Smooth muscle cell (in vitro differentiated cells): ENCODE results near the gene ZNF518B. TPM values are rescaled to one million over a fixed set of nuclear protein-coding genes. Genes with fewer than 3 reads are reported as not detected.

Experiments
- DNase-seq: peaks from one replicate; lab custom pipeline; 2025; ENCODE audit not compliant: unreplicated experiment; lab: John Stamatoyannopoulos, UW
- H2AFZ ChIP-seq: fragments of 200-600 bp; sonication (generic); 2 replicates; pipeline ENCODE4 v1.6.0; 2016; ENCODE audit warnings: antibody characterized with exemption, low read depth, mild to moderate bottlenecking
- H3F3A ChIP-seq: fragments of 200-600 bp; sonication (generic); 2 replicates; pipeline ENCODE4 v1.6.0; 2017; ENCODE audit warnings: antibody characterized with exemption, low read depth
- H3K27ac ChIP-seq: fragments of 200-600 bp; sonication (generic); 2 replicates; pipeline ENCODE4 v1.5.1; 2016; ENCODE audit warnings: low read depth, mild to moderate bottlenecking
- H3K27me3 ChIP-seq: fragments of 200-600 bp; sonication (generic); 2 replicates; pipeline ENCODE4 v1.6.1; 2016; ENCODE audit warnings: low read depth, mild to moderate bottlenecking
- H3K36me3 ChIP-seq: fragments of 200-600 bp; sonication (generic); 2 replicates; pipeline ENCODE4 v1.5.1; 2016; ENCODE audit warnings: low read depth
- H3K4me1 ChIP-seq: fragments of 200-600 bp; sonication (generic); 2 replicates; pipeline ENCODE4 v1.5.1; 2016; ENCODE audit warnings: low read depth
- H3K4me2 ChIP-seq: fragments of 200-600 bp; sonication (generic); 2 replicates; pipeline ENCODE4 v1.6.0; 2016; ENCODE audit warnings: mild to moderate bottlenecking
- H3K4me3 ChIP-seq: fragments of 200-600 bp; sonication (generic); 2 replicates; pipeline ENCODE4 v1.5.1; 2016; ENCODE audit warnings: mild to moderate bottlenecking
- H3K79me2 ChIP-seq: fragments of 200-600 bp; sonication (generic); 2 replicates; pipeline ENCODE4 v1.6.0; 2016; ENCODE audit warnings: low read depth, mild to moderate bottlenecking
- H3K9ac ChIP-seq: fragments of 200-600 bp; sonication (generic); 2 replicates; pipeline ENCODE4 v1.6.0; 2016; ENCODE audit warnings: low read depth
- H3K9me3 ChIP-seq: fragments of 200-600 bp; sonication (generic); replicated peaks from 2 replicates; pipeline ENCODE4 v1.5.1; 2016; ENCODE audit warnings: low read depth
- H4K20me1 ChIP-seq: fragments of 200-600 bp; sonication (generic); 2 replicates; pipeline ENCODE4 v1.6.0; 2016; ENCODE audit warnings: low read depth
- CTCF ChIP-seq: fragments of 200-600 bp; sonication (generic); IDR thresholded peaks from 2 replicates; pipeline ENCODE4 v1.5.1; 2017; ENCODE audit warnings: borderline replicate concordance, mild to moderate bottlenecking, antibody characterized with exemption; ENCODE audit not compliant: insufficient read depth, poor library complexity, severe bottlenecking
- WGBS: methylation state at CpG from one replicate; pipeline ENCODE4 v1.1.7; 2016; ENCODE audit warnings: low lambda C conversion rate; 5-methylcytosine and 5-hydroxymethylcytosine counted together
- polyA plus RNA-seq: library from polyadenylated mRNA; unstranded; fragments of >200 nt; fragmentation: Nextera tagmentation; extraction: Ambion mirVana; gene quantifications from 2 replicates; pipeline ENCODE4 v1.2.1, GENCODE V29; 2016
- total RNA-seq: library from RNA; depleted of rRNA; stranded (reverse); fragments of >200 nt; gene quantifications from 2 replicates; pipeline ENCODE4 v1.2.3, GENCODE V29; 2014

The ZNF518B gene
- total and polyA plus RNA-seq, 2 experiments from 2014 or later: 14.1 to 119 TPM

DNA sequence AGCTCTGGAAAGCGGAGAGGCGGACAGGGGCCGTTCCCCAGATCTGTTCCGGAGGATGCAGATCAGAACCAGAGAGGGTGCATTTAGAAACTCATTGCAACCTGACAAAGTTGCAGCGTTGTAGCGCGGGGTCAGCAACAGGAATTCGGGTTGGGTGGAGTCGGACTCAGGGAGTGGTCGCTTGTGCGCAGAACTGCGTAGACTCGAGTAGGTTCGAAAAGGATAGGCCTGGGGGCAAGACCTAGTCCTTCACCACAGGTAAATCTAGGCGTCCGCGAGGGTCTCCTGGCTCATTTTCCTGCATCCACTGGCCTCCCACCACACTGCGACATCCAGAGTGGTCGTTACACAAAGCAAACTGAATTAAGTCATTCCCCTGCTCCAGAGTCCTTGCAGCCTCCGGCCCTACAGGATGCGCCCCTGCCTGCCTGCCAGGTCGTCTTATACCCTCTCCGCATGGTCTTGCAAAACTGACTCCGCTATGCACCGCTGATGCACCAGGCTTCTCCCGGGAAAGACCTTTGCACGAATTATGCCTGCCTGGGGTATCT lies 4.7 kb upstream of the ZNF518B start:
- no peaks in the 10 kb centered on the region for H3K36me3 ChIP-seq
- no peaks in the 10 kb centered on the region for H4K20me1 ChIP-seq
- WGBS: 35% methylated on average over 27 of the region's 27 CpGs
- no peaks in the 10 kb centered on the region for H3K4me1 ChIP-seq
- peak overlapping the region; percentile 90 for H3K4me2 ChIP-seq
- no peaks in the 10 kb centered on the region for H3K9me3 ChIP-seq
- H2AFZ ChIP-seq: peak overlapping the region; percentile 94
- no peak overlapping the region for H3K27ac ChIP-seq
- peaks cover 5% of the 10 kb centered on the region for H3F3A ChIP-seq
- no peak overlapping the region for H3K9ac ChIP-seq
- no peaks in the 10 kb centered on the region for H3K79me2 ChIP-seq
- no peak for DNase-seq
- H3K27me3 ChIP-seq: peaks cover 12% of the 10 kb centered on the region
- peak overlapping the region; percentile 52 for H3K4me3 ChIP-seq
- TF ChIP-seq CTCF: no peak

GRCh38 chr4:10461091-10461849 lies 4.0 kb upstream of the ZNF518B start:
- no peak overlapping the region for H3K27ac ChIP-seq
- H3K4me1 ChIP-seq: no peaks in the 10 kb centered on the region
- WGBS: 5% methylated on average over 71 of the region's 72 CpGs
- no peaks in the 10 kb centered on the region for H3K36me3 ChIP-seq
- peaks cover 3% of the 10 kb centered on the region for H3K79me2 ChIP-seq
- TF ChIP-seq CTCF: peak; percentile 97
- peak overlapping the region; percentile 52 for H3K4me3 ChIP-seq
- peak overlapping the region; percentile 90 for H3K4me2 ChIP-seq
- no peak overlapping the region for H3K9ac ChIP-seq
- H3F3A ChIP-seq: peaks cover 5% of the 10 kb centered on the region
- peaks cover 12% of the 10 kb centered on the region for H3K27me3 ChIP-seq
- peak; percentile 36 for DNase-seq
- H2AFZ ChIP-seq: peak overlapping the region; percentile 94
- H3K9me3 ChIP-seq: no peaks in the 10 kb centered on the region
- H4K20me1 ChIP-seq: no peaks in the 10 kb centered on the region

- Histone ChIP-seq H3K27ac (no peak overlapping the region), H3K4me3 (no peak overlapping the region), H2AFZ (no peak overlapping the region), H3K36me3 (no peaks in the 10 kb centered on the region), H3K27me3 (peaks cover 12% of the 10 kb centered on the region), H3K9me3 (no peaks in the 10 kb centered on the region), H3K79me2 (peaks cover 11% of the 10 kb centered on the region), H3K4me2 (peak overlapping the region; percentile 90), H3F3A (peaks cover 5% of the 10 kb centered on the region), H3K9ac (no peak overlapping the region), H4K20me1 (peaks cover 6% of the 10 kb centered on the region), H3K4me1 (peaks cover 5% of the 10 kb centered on the region)
- no peak for DNase-seq
- TF ChIP-seq CTCF: no peak
- 92% methylated on average over 11 of the region's 11 CpGs for WGBS
Observed at GRCh38 chr4:10460313-10461047, 3.3 kb upstream of the ZNF518B start.
